Uterus (tissue), 4 donors: ENCODE data around the gene CIB2. TPM values are rescaled to one million over a fixed set of nuclear protein-coding genes. Genes with fewer than 3 reads are reported as not detected.

ENCODE experiments used
- DNase-seq, 2 donors: peaks; one replicate each; pipeline ENCODE4 v3.0.0-alpha.2; 2019 to 2020
- H3K27ac ChIP-seq, 2 donors: fragments of 200-600 bp; sonication (generic); 1 replicate in 1 of 2; 2 replicates in 1 of 2; pipeline ENCODE4 v1.5.1; 2016 to 2018
- H3K27me3 ChIP-seq, 2 donors: fragments of 200-600 bp; sonication (generic); one replicate each; pipeline ENCODE4 v1.5.1; 2018 to 2019; ENCODE audit warnings: control low read depth in 1 of 2
- H3K36me3 ChIP-seq, 2 donors: fragments of 200-600 bp; sonication (generic); one replicate each; pipeline ENCODE4 v1.5.1; 2019; ENCODE audit warnings: control low read depth in 1 of 2
- H3K4me1 ChIP-seq, 2 donors: fragments of 200-600 bp; sonication (generic); one replicate each; pipeline ENCODE4 v1.5.1; 2018 to 2019; ENCODE audit warnings: control low read depth in 1 of 2
- H3K4me3 ChIP-seq, 2 donors: fragments of 200-600 bp; sonication (generic); 1 replicate in 1 of 2; 2 replicates in 1 of 2; pipeline ENCODE4 v1.5.1; 2018 to 2019; ENCODE audit warnings: mild to moderate bottlenecking in 1 of 2
- H3K9me3 ChIP-seq, 2 donors: fragments of 200-600 bp; sonication (generic); one replicate each; pipeline ENCODE4 v1.5.1; 2019; ENCODE audit warnings: control low read depth in 1 of 2
- POLR2A ChIP-seq, 2 donors: fragments of 450-650 bp; IDR thresholded peaks; one replicate each; pipeline ENCODE4 v1.6.1; 2016; ENCODE audit warnings: antibody characterized with exemption in 2 of 2, mild to moderate bottlenecking in 1 of 2, moderate library complexity in 1 of 2
- intact Hi-C: fragments of 100-400 bp; cut with DNase I; formaldehyde crosslinking; loops from one replicate; pipeline ENCODE4 v1.15.1; 2023; ENCODE audit warnings: low total_unique reads
- total RNA-seq, 4 donors: library from RNA; depleted of rRNA in 3 of 4; stranded (reverse); fragments of >200 nt in 3 of 4; gene quantifications; one replicate each; pipeline versions ENCODE4 v1.1.0 to v1.2.4, GENCODE V29; 2014 to 2023
- TF ChIP-seq, protein P1 (sequence below), 4 experiments: fragments of 200-600 bp in 2 of 4; fragments of 450-650 bp in 2 of 4; sonication (generic) in 2 of 4; IDR thresholded peaks; one replicate each; pipeline ENCODE4 v1.5.1; 2016 to 2019; ENCODE audit warnings: antibody characterized with exemption in 4 of 4, mild to moderate bottlenecking in 2 of 4, moderate library complexity in 1 of 4
- donor health status: DM: yes; HTN: yes; CAD: no.

Gene CIB2
- total RNA-seq, 4 donors from 2014 or later = 4.4 to 11.3 (median 7.8) TPM

DNA sequence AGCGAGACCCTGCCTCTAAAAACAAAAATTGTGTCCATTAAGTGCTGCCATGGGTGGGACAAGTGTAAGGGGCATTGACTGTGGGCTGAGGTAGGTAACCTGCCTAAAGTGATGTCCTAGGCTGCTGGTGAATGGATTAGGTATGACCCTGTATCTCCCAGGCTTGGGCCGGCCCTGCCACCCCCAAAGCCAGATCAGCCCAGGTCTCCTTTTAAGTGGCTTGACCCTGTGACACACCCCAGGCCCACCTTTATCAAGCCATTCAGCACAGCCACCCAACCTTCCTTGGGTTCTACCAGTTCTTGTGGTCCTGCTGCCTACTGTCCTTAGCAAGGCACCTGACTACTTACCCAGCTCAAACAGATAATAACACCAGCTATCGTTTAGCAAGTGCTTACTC lies 18.7 kb downstream of the CIB2 start:
- no peaks in the 10 kb centered on the region for H3K36me3 ChIP-seq
- intact Hi-C loops = loop anchor here (5.0 kb wide), 2 partner anchors 85 to 130 kb away; no protein-coding TSS in a partner anchor
- no peak overlapping the region for H3K4me3 ChIP-seq
- no peaks in the 10 kb centered on the region for H3K9me3 ChIP-seq
- no peak for DNase-seq
- TF ChIP-seq POLR2A (IDR thresholded peaks at IDR 0.05) = no peak
- TF ChIP-seq, protein P1, sequence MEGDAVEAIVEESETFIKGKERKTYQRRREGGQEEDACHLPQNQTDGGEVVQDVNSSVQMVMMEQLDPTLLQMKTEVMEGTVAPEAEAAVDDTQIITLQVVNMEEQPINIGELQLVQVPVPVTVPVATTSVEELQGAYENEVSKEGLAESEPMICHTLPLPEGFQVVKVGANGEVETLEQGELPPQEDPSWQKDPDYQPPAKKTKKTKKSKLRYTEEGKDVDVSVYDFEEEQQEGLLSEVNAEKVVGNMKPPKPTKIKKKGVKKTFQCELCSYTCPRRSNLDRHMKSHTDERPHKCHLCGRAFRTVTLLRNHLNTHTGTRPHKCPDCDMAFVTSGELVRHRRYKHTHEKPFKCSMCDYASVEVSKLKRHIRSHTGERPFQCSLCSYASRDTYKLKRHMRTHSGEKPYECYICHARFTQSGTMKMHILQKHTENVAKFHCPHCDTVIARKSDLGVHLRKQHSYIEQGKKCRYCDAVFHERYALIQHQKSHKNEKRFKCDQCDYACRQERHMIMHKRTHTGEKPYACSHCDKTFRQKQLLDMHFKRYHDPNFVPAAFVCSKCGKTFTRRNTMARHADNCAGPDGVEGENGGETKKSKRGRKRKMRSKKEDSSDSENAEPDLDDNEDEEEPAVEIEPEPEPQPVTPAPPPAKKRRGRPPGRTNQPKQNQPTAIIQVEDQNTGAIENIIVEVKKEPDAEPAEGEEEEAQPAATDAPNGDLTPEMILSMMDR (IDR thresholded peaks at IDR 0.05) = no peak
- H3K27me3 ChIP-seq = no peaks in the 10 kb centered on the region
- no peaks in the 10 kb centered on the region for H3K4me1 ChIP-seq
- no peak overlapping the region for H3K27ac ChIP-seq

DNA sequence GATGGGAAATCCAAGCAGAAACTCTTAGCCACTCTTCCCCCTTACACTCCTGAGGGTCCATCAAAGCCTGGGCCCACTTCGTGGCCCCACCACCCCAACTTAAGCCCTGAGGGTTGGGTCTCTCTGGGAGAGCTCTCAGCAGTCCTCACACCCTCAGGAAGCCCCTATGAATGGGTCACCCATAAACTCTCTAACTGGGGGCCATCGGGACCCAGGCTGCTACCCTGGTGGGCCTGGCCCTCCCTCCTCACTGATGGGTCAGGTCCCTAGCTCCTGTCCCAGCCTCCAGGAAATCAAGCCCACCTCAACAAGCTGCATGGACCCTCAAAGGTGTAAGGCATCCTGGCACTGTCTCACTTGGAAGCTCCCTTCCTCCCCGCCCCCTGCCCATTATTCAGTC lies 19.5 kb downstream of the CIB2 start:
- Histone ChIP-seq H3K27me3 (no peaks in the 10 kb centered on the region), H3K27ac (no peak overlapping the region), H3K36me3 (no peaks in the 10 kb centered on the region), H3K4me1 (no peaks in the 10 kb centered on the region), H3K9me3 (no peaks in the 10 kb centered on the region), H3K4me3 (no peak overlapping the region)
- no peak for DNase-seq
- TF ChIP-seq, protein P1 (IDR thresholded peaks at IDR 0.05) = no peak
- no peak for TF ChIP-seq POLR2A (IDR thresholded peaks at IDR 0.05)
- intact Hi-C loops = loop anchor here (5.0 kb wide), 2 partner anchors 86 to 131 kb away; no protein-coding TSS in a partner anchor

DNA sequence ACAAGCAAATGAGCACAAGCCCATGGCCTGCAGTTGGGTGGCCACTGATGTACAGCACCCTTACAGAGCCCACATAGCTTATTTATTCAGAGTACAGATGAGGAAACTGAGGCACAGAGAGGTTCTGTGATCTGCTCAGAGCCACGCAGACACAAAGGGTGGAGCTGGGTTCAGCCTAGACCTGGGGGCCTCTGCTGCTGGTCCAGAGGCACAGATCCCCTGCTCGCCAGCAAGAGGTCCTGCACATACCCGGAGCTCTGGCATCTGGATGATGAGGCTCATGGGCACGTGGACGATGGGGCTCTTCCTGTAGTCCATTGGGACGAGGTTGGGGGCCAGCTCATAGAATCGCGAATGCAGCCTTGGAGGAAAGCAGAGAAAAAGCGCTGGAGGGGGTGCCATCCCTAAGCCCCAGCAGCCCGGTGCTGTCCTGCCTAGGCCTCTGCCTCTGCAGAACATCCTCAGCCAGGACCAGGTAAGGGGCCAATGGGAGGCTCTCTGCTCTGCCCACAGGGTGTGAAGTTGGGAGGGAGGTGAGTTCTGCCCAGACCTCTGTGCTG lies 20.2 kb downstream of the CIB2 start:
- H3K36me3 ChIP-seq = no peaks in the 10 kb centered on the region
- intact Hi-C loops = loop anchor here (5.0 kb wide), 2 partner anchors 86 to 131 kb away; no protein-coding TSS in a partner anchor
- no peak overlapping the region for H3K27ac ChIP-seq
- no peaks in the 10 kb centered on the region for H3K9me3 ChIP-seq
- no peak for DNase-seq
- H3K4me1 ChIP-seq = no peaks in the 10 kb centered on the region
- H3K4me3 ChIP-seq = no peak overlapping the region
- no peaks in the 10 kb centered on the region for H3K27me3 ChIP-seq
- TF ChIP-seq POLR2A (IDR thresholded peaks at IDR 0.05) = no peak
- TF ChIP-seq, protein P1 (IDR thresholded peaks at IDR 0.05) = no peak

DNA sequence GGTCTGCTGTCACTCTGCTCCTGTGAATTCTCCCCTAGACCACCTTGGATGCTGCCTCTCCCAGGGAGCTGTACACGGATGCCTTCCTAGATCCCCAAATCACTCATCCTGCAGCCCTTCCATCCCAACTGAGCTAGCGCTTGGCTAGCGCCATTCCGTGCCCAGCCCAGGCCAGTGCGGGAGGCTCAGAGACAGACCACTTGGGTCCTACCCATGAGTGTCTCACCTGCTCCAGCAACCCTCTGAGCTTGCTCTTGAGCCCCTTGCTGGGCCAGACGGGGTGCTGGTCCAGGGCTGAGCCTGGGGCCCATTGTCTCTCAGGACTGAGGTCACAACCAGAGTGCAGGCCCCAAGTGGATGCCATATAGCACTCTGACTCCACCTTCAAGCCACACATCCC lies 21.1 kb downstream of the CIB2 start:
- Histone ChIP-seq H3K36me3 (no peaks in the 10 kb centered on the region), H3K4me1 (no peaks in the 10 kb centered on the region), H3K4me3 (no peak overlapping the region), H3K27me3 (no peaks in the 10 kb centered on the region), H3K9me3 (no peaks in the 10 kb centered on the region), H3K27ac (no peak overlapping the region)
- TF ChIP-seq, protein P1 (IDR thresholded peaks at IDR 0.05) = no peak
- no peak for TF ChIP-seq POLR2A (IDR thresholded peaks at IDR 0.05)
- no peak for DNase-seq
- intact Hi-C loops = loop anchor here (5.0 kb wide), 2 partner anchors 87 to 132 kb away; no protein-coding TSS in a partner anchor

DNA sequence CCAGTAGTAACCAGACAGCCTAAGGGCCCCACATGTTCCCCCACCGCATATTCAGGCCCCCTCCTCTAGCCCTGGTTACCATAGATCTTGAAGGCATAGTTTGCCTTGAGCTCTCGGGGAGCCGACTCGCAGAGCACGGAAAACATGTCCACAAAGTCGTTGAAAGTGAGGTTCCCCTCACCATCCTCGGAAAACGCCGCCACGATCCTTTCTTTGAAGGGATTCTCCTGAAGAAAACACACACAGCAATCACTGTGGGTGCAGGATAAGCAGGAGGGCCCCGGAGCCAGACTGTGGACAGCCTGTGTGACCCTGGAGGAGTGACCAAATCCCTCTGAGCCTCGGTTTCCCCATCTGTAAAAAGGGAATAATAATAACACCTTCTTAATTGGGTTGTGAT lies 22.1 kb downstream of the CIB2 start:
- no peaks in the 10 kb centered on the region for H3K9me3 ChIP-seq
- intact Hi-C loops = loop anchor here (5.0 kb wide), 1 partner anchor 142 kb away; no protein-coding TSS in a partner anchor
- no peaks in the 10 kb centered on the region for H3K4me1 ChIP-seq
- H3K27me3 ChIP-seq = no peaks in the 10 kb centered on the region
- H3K27ac ChIP-seq = no peak overlapping the region
- H3K4me3 ChIP-seq = no peak overlapping the region
- TF ChIP-seq, protein P1 (IDR thresholded peaks at IDR 0.05) = no peak
- H3K36me3 ChIP-seq = no peaks in the 10 kb centered on the region
- no peak for DNase-seq
